Ishikawa (cell line): ENCODE data around the gene IL23R.

Experiments used
- CEBPB ChIP-seq: IDR thresholded peaks from 2 replicates; pipeline ENCODE4 v1.6.1; 2012
- RAD21 ChIP-seq: IDR thresholded peaks from 2 replicates; pipeline ENCODE4 v1.6.1; 2012; ENCODE audit warnings: low read depth
- TAF1 ChIP-seq: IDR thresholded peaks from 2 replicates; pipeline ENCODE4 v1.6.1; 2012; ENCODE audit warnings: low read depth, mild to moderate bottlenecking
- TEAD4 ChIP-seq: IDR thresholded peaks from 2 replicates; pipeline ENCODE4 v1.6.1; 2012
- TF ChIP-seq, protein P1 (sequence below): IDR thresholded peaks from 2 replicates; pipeline ENCODE4 v1.6.1; 2012; ENCODE audit warnings: low read depth, mild to moderate bottlenecking

DNA sequence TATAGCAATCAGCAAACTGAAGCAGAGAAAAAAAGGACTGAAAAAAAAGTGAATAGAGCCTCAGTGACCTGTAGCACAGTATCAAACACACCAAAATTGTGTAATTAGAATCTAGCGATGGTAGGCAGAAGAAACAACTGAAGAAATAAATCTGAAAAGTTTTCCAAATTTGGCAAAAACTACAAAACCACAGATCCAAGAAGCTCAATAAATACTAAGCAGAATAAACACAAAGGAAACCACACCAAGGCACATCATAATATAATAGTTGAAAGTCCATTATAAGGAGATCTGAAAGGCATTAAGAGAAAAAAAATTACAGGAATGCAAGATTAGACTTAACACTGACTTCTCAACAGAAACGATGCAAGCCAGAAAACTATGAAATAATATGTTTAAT is 134.3 kb downstream of the IL23R start:
- TF ChIP-seq TAF1 (no peak), TEAD4 (no peak), RAD21 (no peak), CEBPB (no peak)
- TF ChIP-seq, protein P1, sequence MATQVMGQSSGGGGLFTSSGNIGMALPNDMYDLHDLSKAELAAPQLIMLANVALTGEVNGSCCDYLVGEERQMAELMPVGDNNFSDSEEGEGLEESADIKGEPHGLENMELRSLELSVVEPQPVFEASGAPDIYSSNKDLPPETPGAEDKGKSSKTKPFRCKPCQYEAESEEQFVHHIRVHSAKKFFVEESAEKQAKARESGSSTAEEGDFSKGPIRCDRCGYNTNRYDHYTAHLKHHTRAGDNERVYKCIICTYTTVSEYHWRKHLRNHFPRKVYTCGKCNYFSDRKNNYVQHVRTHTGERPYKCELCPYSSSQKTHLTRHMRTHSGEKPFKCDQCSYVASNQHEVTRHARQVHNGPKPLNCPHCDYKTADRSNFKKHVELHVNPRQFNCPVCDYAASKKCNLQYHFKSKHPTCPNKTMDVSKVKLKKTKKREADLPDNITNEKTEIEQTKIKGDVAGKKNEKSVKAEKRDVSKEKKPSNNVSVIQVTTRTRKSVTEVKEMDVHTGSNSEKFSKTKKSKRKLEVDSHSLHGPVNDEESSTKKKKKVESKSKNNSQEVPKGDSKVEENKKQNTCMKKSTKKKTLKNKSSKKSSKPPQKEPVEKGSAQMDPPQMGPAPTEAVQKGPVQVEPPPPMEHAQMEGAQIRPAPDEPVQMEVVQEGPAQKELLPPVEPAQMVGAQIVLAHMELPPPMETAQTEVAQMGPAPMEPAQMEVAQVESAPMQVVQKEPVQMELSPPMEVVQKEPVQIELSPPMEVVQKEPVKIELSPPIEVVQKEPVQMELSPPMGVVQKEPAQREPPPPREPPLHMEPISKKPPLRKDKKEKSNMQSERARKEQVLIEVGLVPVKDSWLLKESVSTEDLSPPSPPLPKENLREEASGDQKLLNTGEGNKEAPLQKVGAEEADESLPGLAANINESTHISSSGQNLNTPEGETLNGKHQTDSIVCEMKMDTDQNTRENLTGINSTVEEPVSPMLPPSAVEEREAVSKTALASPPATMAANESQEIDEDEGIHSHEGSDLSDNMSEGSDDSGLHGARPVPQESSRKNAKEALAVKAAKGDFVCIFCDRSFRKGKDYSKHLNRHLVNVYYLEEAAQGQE, result no peak
